HPDE6-E6E7 (cell line): Measurements from ENCODE around the gene MYO3B.
"Not testable (repeated sequence)": the region's sequence is repeated elsewhere in the genome, so short reads cannot be mapped to it uniquely, and the experiment has no call there.

Experiments
- DNase-seq: peaks from one replicate; pipeline ENCODE4 v3.0.0; 2011; ENCODE audit warnings: missing footprints; ENCODE audit errors: extremely low spot score

Gene MYO3B

GRCh38 chr2:170263728-170264521 is 86.0 kb downstream of the MYO3B start:
- DNase-seq, result not testable (repeated sequence)

DNA sequence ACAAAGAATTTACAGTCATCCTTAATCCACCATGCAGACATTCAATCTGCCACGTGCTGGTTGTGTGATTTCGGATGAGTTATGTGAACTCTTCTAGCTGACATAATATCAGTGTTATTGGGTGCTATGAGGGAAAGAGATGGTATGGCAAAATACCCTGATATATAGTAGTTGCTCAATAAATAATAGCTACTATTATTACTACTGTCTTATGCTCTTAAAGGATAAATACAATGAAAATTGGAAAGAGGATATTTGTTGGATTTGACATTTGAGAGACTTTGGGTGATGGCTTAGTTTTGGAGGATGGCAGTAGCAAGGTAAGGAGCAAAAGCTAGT is 86.5 kb downstream of the MYO3B start:
- no peak for DNase-seq

DNA sequence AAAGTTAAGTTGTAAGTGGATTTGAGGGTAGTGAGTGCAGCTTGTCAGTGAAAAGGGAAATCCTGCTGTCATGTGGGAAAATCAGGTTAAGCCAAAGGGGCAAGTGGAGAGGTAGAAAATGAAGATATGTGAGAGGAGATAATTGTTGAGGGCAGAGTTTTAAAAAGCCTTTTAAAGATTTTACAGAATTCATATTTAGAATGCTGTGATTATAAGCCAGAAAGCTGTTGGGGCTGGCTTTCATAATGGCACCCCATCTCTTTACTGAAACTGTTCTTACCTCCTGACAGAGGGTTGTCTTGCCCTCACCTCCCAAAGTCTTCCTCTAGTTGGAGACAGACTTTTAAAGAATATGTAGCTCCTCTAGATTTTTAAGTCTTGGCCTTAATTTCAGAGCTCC is 86.9 kb downstream of the MYO3B start:
- DNase-seq, result no peak

- DNase-seq, result no peak
Measured at GRCh38 chr2:170265321-170265720, 87.4 kb downstream of the MYO3B start.

- DNase-seq, result no peak
Measured at GRCh38 chr2:170266358-170266757, 88.4 kb downstream of the MYO3B start.

GRCh38 chr2:170267071-170267470 is 89.1 kb downstream of the MYO3B start:
- DNase-seq, result no peak

GRCh38 chr2:170270278-170270864 is 92.4 kb downstream of the MYO3B start:
- no peak for DNase-seq

GRCh38 chr2:170271340-170271739 is 93.4 kb downstream of the MYO3B start:
- DNase-seq, result no peak

GRCh38 chr2:170276056-170276455 is 98.1 kb downstream of the MYO3B start:
- DNase-seq, result no peak

- DNase-seq, result no peak
Measured at GRCh38 chr2:170276925-170277629, 99.1 kb downstream of the MYO3B start.

GRCh38 chr2:170277951-170278350 is 100.0 kb downstream of the MYO3B start:
- no peak for DNase-seq

DNA sequence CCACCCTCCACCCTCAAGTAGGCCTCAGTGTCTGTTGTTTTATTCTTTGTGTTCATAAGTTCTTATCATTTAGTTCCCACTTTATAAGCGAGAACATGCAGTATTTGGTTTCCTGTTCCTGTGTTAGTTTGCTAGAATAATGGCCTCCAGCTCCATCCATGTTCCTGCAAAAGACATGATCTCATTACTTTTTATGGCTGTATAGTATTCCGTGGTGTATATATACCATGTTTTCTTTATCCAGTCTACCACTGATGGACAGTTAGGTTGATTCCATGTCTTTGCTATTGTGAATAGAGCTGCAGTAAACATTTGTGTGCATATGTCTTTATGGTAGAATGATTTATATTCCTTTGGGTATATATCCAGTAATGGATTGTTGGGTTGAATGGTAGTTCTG is 101.7 kb downstream of the MYO3B start:
- not testable (repeated sequence) for DNase-seq

DNA sequence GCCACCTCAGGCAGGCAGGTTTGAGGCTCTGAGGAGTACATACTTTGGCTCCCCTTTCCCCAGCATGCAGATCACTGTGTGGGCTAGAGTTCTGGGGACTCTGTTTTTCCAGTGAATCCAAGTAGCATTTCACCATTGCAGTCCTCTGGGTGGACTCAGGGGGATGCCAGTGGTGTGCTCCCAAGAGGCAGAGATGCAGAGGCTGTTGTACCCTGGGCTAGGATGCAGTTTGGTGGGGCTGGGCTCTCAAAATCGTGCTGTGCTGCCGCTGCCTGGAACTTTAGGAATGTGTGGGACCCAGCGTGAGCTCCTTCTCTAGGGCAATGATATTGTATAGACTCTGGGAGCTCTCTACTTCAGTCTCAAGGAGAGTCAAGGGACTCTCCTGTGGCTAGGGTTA is 104.9 kb downstream of the MYO3B start:
- no peak for DNase-seq

GRCh38 chr2:170284205-170284604 is 106.3 kb downstream of the MYO3B start:
- no peak for DNase-seq

GRCh38 chr2:170288859-170289258 is 110.9 kb downstream of the MYO3B start:
- no peak for DNase-seq

DNA sequence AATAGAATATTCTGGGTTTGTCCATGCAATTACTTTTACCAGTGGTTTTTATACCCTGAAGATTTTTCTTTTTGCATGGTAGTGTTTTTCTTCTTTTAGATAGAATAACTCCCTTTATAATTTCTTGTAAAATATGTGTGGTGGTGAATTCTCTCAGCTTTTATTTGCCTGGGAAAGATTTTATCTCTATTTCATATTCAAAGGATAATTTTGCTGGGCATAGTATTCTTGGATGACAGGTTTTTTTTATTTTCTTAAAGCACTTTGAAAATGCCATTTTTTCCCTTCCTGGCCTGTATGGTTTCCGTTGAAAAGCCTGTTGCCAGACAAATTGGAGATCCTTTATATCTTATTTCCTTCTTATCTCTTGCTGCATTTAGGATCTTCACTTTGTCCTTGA is 113.5 kb downstream of the MYO3B start:
- no peak for DNase-seq

DNA sequence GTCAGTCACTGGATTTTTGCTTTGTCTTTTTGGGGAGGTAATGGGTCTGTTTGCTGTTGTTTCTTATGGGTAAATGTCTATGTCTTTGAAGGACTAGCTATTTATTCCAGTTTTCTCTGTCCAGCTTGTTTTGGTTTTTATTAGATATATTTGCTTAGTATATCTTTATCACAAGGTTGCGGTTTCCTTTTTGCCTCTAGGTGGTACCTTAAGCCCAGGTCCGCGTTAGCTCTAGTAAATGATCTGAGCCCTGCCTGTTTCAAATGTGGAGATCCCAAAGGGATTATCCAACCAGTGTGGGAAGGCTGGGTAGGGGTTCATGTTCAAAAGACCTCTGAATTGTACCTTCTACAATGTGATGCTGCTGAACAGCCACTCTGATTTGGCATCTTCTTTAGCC is 114.5 kb downstream of the MYO3B start:
- DNase-seq, result no peak

DNA sequence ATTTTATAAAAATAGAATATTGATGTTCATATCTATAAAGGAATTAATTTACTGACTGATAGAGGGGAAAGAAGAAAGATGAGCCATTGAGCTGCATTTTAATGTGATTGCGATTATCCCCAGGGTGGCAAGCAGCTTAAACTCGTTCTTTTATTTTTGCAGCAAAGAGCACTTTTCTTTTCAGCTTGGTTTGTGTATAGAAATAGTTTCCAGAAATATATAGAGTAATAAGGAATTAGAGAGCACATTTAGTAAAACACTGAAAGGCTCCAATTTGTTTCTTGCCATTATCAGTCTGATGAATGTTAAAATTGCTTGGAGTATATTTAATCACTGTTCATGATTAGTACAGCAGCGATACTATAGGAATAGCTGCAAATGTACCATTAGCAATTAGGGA is 119.5 kb downstream of the MYO3B start:
- DNase-seq, result no peak

DNA sequence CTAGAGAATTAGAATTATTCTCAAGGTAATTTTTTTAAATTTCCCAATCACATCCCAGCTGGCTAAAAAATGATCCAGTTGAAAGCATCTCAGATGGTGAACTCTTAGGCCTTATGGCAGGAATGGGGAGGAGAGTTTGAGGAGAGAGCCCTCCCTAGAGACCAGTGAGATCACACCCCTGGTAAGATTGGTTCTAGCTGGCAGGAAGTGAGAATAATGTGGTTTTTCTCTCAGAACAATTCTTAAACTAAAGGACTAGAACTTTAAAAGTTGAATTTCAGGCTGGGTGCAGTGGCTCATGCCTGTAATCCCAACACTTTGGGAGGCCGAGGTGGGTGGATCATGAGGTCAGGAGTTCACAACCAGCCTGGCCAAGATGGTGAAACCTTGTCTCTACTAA is 120.2 kb downstream of the MYO3B start:
- DNase-seq, result no peak

DNA sequence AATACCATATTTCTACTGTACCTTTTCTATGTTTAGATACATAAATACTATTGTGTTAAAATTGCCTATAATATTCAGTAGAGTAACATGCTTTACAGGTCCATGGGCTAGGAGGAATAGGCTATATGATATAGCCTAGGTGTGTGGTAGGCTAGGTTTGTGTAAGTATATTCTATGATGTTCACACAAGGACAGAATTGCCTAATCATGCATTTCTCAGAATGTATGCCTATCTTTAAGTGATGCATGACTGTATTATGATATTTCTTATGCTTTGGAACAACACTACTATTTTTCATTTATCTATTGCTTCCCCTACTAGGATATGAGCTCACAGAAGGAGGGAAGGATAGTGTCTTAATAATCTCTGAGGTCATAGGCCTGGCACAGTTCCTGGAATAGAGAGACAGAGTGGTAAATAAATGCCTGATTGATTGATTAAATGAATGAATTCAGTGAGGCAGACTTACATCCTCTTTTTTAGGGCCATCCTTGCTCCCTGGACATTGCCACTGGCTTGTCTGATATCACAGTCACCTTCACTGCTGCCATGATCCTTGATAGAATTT is 121.0 kb downstream of the MYO3B start:
- no peak for DNase-seq

DNA sequence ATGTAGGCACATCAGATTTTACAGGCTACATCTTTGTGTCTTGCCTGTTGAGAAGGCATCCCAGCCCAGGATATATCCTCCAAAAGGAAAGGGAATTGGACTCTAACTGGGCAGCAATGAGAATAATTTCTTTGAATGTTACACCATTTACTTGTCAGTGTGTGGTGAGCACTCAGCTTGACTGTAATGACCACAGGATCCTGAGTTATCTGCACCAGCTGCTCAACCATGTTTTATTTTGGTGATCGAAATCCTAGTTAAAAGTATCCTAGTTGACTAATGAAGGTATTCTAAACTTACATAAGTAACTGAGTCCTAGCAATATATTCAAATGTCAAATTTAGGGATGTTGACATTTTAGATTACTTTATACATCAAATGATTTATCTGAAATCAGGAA is 123.0 kb downstream of the MYO3B start:
- DNase-seq, result no peak

GRCh38 chr2:170301626-170302025 is 123.7 kb downstream of the MYO3B start:
- DNase-seq, result no peak

DNA sequence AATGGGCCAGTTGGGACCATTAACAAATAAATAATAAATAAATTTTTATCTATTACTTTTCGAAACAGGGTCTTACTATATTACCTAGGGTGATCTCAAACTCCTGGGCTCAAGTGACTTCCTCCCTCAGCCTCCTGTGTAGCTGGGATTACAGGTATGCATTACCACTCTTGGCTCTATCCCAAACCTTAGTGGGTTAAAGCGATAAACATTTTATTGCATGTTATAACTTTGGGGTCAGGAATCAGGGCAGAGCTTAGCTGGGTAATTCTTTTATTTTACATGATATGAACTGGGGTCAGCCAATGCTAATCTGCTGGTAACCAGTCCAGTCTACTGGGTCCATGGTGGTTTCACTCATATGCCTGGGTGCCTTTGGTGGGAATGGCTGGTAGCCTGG is 127.8 kb downstream of the MYO3B start:
- no peak for DNase-seq
